OCI-LY1 (cell line): ENCODE data around the gene SUGCT.

Source experiments
- H2AFZ ChIP-seq: fragments of 200-600 bp; sonication (generic), shearing (Covaris generic); 2 replicates; pipeline ENCODE4 v1.6.0; 2014; ENCODE audit warnings: antibody characterized with exemption, mild to moderate bottlenecking, low read length
- H3F3A ChIP-seq: fragments of 200-600 bp; sonication (generic), shearing (Covaris generic); 2 replicates; pipeline ENCODE4 v1.6.0; 2014; ENCODE audit warnings: mild to moderate bottlenecking, antibody characterized with exemption, low read length, moderate library complexity; ENCODE audit not compliant: insufficient read depth
- H3K27ac ChIP-seq: fragments of 200-600 bp; sonication (generic); 2 replicates; pipeline ENCODE4 v1.5.1; 2014; ENCODE audit warnings: low read length, mixed run types, mild to moderate bottlenecking, low read depth; ENCODE audit not compliant: poor library complexity, severe bottlenecking
- H3K27me3 ChIP-seq: fragments of 200-600 bp; sonication (generic); 2 replicates; pipeline ENCODE4 v1.6.0; 2014; ENCODE audit warnings: antibody characterized with exemption, mild to moderate bottlenecking, low read length, moderate library complexity; ENCODE audit not compliant: insufficient read depth
- H3K36me3 ChIP-seq: fragments of 200-600 bp; sonication (generic); 2 replicates; pipeline ENCODE4 v1.6.1; 2014; ENCODE audit warnings: mild to moderate bottlenecking, antibody characterized with exemption, low read length, moderate library complexity, mixed read lengths; ENCODE audit not compliant: insufficient read depth
- H3K4me1 ChIP-seq: fragments of 200-600 bp; sonication (generic); 2 replicates; pipeline ENCODE4 v1.5.1; 2014; ENCODE audit warnings: mild to moderate bottlenecking, low read length, moderate library complexity; ENCODE audit not compliant: insufficient read depth, severe bottlenecking
- H3K4me2 ChIP-seq: fragments of 200-600 bp; sonication (generic), shearing (Covaris generic); 2 replicates; pipeline ENCODE4 v1.6.1; 2014; ENCODE audit warnings: low read length
- H3K4me3 ChIP-seq: fragments of 200-600 bp; sonication (generic); 2 replicates; pipeline ENCODE4 v1.5.1; 2014; ENCODE audit warnings: low read length, low read depth, mild to moderate bottlenecking, mixed read lengths; ENCODE audit not compliant: poor library complexity, severe bottlenecking
- H3K79me2 ChIP-seq: fragments of 200-600 bp; shearing (Covaris generic); 2 replicates; pipeline ENCODE4 v1.6.1; 2016; ENCODE audit warnings: mixed run types, low read length, mixed read lengths; ENCODE audit not compliant: insufficient read depth
- H3K9ac ChIP-seq: fragments of 200-600 bp; sonication (generic), shearing (Covaris generic); 2 replicates; pipeline ENCODE4 v1.6.1; 2014; ENCODE audit warnings: mild to moderate bottlenecking, low read length, mixed read lengths
- H3K9me2 ChIP-seq: fragments of 200-600 bp; sonication (generic), shearing (Covaris generic); 2 replicates; pipeline ENCODE4 v1.6.1; 2014; ENCODE audit warnings: low read depth, mild to moderate bottlenecking, low read length, mixed read lengths
- H3K9me3 ChIP-seq: fragments of 200-600 bp; shearing (Covaris generic); 2 replicates; pipeline ENCODE4 v1.6.1; 2014; ENCODE audit warnings: low read length, mixed read lengths
- H4K20me1 ChIP-seq: fragments of 200-600 bp; sonication (generic), shearing (Covaris generic); 2 replicates; pipeline ENCODE4 v1.6.0; 2016; ENCODE audit warnings: mild to moderate bottlenecking, low read length; ENCODE audit not compliant: insufficient read depth
- CTCF ChIP-seq: fragments of 200-600 bp; sonication (generic), shearing (Covaris generic); IDR thresholded peaks from 2 replicates; pipeline ENCODE4 v1.5.1; 2017; ENCODE audit warnings: mild to moderate bottlenecking, antibody characterized with exemption, low read length, moderate library complexity, mixed read lengths
- EZH2 ChIP-seq: fragments of 200-600 bp; sonication (generic), shearing (Covaris generic); IDR thresholded peaks from 2 replicates; pipeline ENCODE4 v1.8.0; 2017; ENCODE audit warnings: borderline replicate concordance, mixed run types, mild to moderate bottlenecking, antibody characterized with exemption, low read length, moderate library complexity, mixed read lengths

The SUGCT gene

GRCh38 chr7:40827222-40828085 lies 692.6 kb downstream of the SUGCT start:
- Histone ChIP-seq H2AFZ (peak overlapping the region; percentile 88), H3K27me3 (no peaks in the 10 kb centered on the region), H3K27ac (no peak overlapping the region), H3K9me2 (no peaks in the 10 kb centered on the region), H3K79me2 (no peaks in the 10 kb centered on the region), H3K36me3 (no peaks in the 10 kb centered on the region), H3F3A (no peaks in the 10 kb centered on the region), H3K4me3 (no peak overlapping the region), H3K4me1 (peaks cover 36% of the 10 kb centered on the region), H3K4me2 (no peak overlapping the region), H4K20me1 (no peaks in the 10 kb centered on the region), H3K9ac (no peak overlapping the region), H3K9me3 (peaks cover 10% of the 10 kb centered on the region; the same call in 1 of the 2 replicates)
- no peak for TF ChIP-seq CTCF
- TF ChIP-seq EZH2, result no peak

GRCh38 chr7:40828686-40829600 lies 694.1 kb downstream of the SUGCT start:
- no peak overlapping the region for H3K27ac ChIP-seq
- no peaks in the 10 kb centered on the region for H3K36me3 ChIP-seq
- no peak for TF ChIP-seq CTCF
- no peak for TF ChIP-seq EZH2
- no peak overlapping the region for H3K4me2 ChIP-seq
- H3K4me1 ChIP-seq, result peaks cover 50% of the 10 kb centered on the region
- H3K79me2 ChIP-seq, result no peaks in the 10 kb centered on the region
- no peaks in the 10 kb centered on the region for H3F3A ChIP-seq
- H4K20me1 ChIP-seq, result no peaks in the 10 kb centered on the region
- H3K27me3 ChIP-seq, result no peaks in the 10 kb centered on the region
- no peak overlapping the region for H2AFZ ChIP-seq
- no peak overlapping the region for H3K4me3 ChIP-seq
- H3K9ac ChIP-seq, result no peak overlapping the region
- H3K9me3 ChIP-seq, result no peaks in the 10 kb centered on the region
- H3K9me2 ChIP-seq, result no peaks in the 10 kb centered on the region

- Histone ChIP-seq H2AFZ (0 out of 2 replicates have a peak overlapping the region, but pooled peaks have one; percentile 3), H3K36me3 (no peaks in the 10 kb centered on the region), H4K20me1 (no peaks in the 10 kb centered on the region), H3K27ac (peak overlapping the region; percentile 60), H3K79me2 (no peaks in the 10 kb centered on the region), H3K27me3 (no peaks in the 10 kb centered on the region), H3K4me2 (0 out of 2 replicates have a peak overlapping the region, but pooled peaks have one; percentile 6), H3K4me3 (no peak overlapping the region), H3F3A (no peaks in the 10 kb centered on the region), H3K9me2 (no peaks in the 10 kb centered on the region), H3K4me1 (peaks cover 60% of the 10 kb centered on the region), H3K9ac (no peak overlapping the region), H3K9me3 (no peaks in the 10 kb centered on the region)
- no peak for TF ChIP-seq CTCF
- no peak for TF ChIP-seq EZH2
Observed at GRCh38 chr7:40833191-40833887, 698.5 kb downstream of the SUGCT start.
